ENCODE results near the gene BTG4.

BTG4 gene

DNA sequence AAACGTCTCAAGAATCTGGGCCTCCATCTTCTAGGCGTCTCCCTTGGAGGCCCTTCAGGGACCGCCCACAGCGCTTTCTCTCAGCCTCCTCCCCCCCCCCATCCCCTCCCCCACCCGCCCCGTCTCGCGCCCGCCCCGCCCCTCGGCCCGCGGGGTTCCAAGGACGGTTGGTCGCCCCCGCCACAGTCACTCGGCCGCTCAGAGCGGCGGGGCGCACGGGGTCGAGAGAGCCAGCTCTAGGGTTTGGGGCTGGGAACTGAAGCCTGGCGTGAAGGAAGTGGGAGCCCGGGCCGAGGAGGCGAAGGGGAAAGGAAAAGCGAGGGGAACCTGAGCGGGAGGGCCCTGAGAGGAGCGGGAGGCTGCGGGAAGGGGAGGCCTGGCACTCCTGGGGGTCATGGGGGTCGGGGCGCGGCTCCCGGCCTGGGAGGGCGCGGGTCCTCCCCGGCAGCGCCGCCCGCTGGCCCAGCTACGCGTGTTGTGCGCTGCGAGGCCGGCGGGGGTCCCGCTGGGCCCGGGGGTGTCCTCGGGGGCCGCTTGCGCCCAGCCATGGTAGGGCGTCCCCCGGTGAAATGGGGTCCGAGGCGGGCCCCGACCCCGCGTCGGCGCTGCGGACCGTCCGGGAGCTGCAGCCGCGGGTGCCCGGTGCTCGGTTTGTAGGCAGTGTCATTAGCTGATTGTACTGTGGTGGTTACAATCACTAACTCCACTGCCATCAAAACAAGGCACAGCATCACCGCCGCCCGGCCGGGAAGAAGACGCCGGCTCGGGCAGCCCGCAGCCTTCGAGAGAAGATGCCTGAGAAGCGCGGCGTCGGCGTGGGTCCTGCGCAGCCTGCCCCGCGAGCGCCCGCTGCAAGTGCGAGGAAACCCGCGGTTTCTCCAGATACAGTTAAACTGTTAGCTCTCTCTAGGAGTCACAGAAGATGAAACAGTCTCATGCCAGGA, at the start of gene BTG4:
Gene BTG4, minus strand, starts transcription at position 91 of the 944 bp plus-strand sequence. CDS start 13,610 bp downstream, outside the sequence.
- DNase-seq (ENCODE audit: low read depth in 2 of 2): no peak

DNA sequence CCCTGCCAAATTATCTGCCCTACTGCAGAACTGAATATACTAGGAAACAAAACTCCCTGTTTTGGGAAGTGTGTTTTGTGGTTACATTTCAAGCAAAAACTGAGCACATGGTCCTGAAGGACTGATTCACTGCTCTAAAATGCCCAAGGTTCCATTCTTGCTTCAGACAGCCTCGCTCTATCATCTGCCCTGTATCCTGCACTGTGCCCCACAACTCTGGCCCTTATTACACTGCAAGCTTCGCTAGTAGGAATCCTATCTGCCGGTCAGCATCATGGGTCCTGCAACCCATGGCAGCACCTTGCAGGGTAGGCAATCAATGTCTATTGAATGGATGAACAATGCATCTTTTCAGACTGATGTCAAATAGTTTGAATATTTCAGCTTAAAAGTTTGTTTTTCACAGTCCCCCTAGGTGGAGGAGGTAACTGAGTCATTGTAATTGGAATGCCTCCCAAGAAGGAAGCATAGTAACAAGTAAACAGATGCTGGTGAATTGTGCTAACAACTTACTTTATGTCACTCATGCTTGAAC, 49.7 kb upstream of the BTG4 start:
- no peak for DNase-seq (ENCODE audit: low read depth in 2 of 2)

GRCh38 chr11:111561306-111561705, 49.1 kb upstream of the BTG4 start:
- no peak for DNase-seq (ENCODE audit: low read depth in 2 of 2)

GRCh38 chr11:111560800-111561199, 48.6 kb upstream of the BTG4 start:
- DNase-seq (ENCODE audit: low read depth in 2 of 2): no peak

GRCh38 chr11:111559800-111560464, 47.7 kb upstream of the BTG4 start:
- no peak for DNase-seq (ENCODE audit: low read depth in 2 of 2)

- DNase-seq (ENCODE audit: low read depth in 2 of 2): no peak
Observed at GRCh38 chr11:111557425-111558111, 45.4 kb upstream of the BTG4 start.

DNA sequence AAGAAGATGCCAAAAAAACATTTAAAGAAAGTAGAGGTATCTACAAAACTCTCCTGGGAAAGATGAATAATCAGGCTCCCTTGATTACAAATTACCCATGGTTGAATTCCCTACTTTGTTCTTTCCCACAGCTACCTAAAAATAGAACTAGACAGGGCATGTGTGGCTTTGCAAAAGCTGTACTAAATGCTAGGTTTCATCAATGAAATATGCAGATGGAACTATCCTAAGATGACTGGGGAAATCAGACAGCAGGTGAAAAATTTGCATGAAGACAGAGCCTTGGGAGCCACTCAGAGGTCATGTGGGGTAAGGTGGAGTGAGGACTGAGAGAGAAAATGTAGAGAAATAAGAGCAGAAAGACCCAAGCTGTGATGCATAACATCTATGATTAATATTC, 43.1 kb upstream of the BTG4 start:
- DNase-seq (ENCODE audit: low read depth in 2 of 2): no peak

- DNase-seq (ENCODE audit: low read depth in 2 of 2): no peak
Observed at GRCh38 chr11:111554532-111554931, 42.3 kb upstream of the BTG4 start.

- no peak for DNase-seq (ENCODE audit: low read depth in 2 of 2)
Observed at GRCh38 chr11:111550258-111550657, 38.1 kb upstream of the BTG4 start.

GRCh38 chr11:111549869-111550203, 37.6 kb upstream of the BTG4 start:
- DNase-seq (ENCODE audit: low read depth in 2 of 2): no peak

DNA sequence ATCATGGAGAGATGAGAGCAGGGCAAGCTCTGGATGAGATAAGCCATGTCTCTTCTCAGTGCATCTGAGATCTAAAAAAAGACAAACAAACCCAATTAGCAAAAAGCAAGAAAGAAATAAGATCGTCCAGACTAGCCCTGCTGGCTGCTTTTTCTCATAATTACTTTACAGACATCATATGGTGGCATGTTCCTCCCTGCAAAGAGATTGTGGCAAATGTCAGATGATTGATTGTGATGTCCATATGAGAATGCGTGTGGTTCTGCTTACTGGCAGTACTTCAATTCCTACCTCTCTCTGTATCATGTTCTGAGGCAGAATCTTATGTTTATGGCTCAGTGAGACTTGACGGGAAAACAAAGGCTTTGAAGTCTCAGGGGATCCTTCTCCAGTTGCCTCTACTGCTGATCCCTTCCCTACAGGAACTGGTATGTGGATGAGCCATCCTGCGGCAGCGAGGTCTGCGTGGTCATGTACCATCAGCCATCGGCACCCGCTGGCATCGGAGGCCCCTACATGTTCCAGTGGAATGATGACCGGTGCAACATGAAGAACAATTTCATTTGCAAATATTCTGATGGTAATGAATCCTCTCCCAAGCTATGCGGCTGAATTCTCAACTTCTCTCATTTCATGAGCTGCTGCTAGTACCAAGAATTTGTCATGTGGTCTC, 37.1 kb upstream of the BTG4 start:
- DNase-seq (ENCODE audit: low read depth in 2 of 2): no peak

- DNase-seq (ENCODE audit: low read depth in 2 of 2): no peak
Observed at GRCh38 chr11:111548525-111548924, 36.3 kb upstream of the BTG4 start.

DNA sequence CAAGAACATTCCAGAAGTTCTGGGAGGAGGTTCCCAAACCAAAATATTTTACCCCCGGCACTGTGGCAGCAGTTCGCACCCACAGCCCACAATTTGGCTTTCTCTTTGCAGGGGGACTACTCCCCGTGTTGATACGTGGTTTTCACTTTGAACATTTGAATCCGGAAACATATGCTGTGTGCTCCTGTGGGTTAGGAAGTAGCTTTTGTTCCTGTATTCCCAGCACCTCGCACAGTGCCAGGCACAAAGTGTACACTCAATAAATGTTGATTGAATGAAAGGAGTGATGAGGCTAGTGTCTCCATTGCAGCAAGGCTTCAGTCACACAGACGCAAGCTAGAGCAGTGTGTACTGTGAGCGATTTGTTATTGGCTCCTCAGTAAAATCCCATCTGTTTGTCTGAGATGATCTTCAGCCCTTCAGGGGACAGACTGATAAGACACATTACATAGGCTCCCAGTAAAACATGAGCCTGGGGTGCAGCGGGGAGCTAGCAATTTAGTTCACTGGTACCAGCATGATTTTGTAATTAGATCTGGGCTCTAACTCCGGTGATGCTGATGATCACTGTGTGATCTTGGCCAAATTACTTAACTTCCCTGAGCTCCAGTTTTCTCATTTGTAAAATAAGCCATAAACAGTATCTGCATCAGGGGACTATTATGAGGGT, 30.6 kb upstream of the BTG4 start:
- DNase-seq (ENCODE audit: low read depth in 2 of 2): no peak

GRCh38 chr11:111541254-111542061, 29.3 kb upstream of the BTG4 start:
- DNase-seq (ENCODE audit: low read depth in 2 of 2): no peak

DNA sequence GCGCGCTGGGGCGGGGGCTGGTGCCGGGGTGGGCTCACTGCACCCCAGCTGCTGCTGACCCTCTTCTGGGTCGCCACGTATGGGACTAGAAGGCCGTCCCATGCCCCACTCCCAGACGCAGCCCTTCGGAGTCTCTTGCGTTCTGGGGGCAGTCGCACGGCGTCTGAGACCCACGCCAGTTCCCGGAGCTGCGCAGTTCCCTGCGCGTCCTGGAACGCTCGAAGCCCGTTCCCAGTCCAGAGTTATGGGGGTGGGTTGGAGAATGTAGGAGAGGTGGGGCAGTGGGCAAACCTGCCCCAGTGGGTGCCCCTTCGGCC, 28.7 kb upstream of the BTG4 start:
- DNase-seq (ENCODE audit: low read depth in 2 of 2): no peak

DNA sequence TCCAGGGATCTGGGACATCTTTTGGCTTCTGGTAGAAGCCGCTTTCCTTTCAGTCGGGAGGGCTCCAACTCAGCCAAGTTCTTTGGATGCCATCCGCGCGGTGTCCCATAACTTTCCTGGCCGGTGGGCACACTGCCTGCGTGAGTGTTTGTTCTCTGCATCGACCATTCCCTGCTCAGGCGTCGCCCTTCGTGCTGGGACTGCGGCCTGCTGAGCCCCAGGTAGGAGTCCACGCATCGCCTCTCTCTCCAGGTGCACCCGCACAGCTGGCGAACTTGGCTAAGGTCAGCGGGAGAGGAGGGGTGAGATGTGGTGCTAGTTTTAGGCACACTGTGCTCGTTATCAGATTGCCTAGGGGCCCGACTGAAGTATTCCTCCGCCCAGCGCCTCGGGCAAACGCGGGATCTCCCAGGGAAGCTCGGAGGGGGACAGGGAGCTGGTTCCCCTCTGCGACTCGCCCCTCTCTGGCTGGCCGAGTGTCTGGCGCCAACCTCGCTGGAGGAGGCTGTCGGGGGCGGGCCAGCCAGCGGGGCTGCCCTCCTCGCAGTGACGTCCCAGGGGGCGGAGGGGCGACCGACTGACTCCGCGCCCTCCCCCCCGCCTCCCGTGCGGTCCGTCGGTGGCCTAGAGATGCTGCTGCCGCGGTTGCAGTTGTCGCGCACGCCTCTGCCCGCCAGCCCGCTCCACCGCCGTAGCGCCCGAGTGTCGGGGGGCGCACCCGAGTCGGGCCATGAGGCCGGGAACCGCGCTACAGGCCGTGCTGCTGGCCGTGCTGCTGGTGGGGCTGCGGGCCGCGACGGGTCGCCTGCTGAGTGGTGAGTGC, 28.1 kb upstream of the BTG4 start, which contains the start of gene LAYN:
Gene LAYN, plus strand, starts transcription at position 607 of the 823 bp plus-strand sequence. Its CDS starts 124 bp downstream, at position 731.
- no peak for DNase-seq (ENCODE audit: low read depth in 2 of 2)

GRCh38 chr11:111539426-111540113, 27.4 kb upstream of the BTG4 start:
- no peak for DNase-seq (ENCODE audit: low read depth in 2 of 2)

DNA sequence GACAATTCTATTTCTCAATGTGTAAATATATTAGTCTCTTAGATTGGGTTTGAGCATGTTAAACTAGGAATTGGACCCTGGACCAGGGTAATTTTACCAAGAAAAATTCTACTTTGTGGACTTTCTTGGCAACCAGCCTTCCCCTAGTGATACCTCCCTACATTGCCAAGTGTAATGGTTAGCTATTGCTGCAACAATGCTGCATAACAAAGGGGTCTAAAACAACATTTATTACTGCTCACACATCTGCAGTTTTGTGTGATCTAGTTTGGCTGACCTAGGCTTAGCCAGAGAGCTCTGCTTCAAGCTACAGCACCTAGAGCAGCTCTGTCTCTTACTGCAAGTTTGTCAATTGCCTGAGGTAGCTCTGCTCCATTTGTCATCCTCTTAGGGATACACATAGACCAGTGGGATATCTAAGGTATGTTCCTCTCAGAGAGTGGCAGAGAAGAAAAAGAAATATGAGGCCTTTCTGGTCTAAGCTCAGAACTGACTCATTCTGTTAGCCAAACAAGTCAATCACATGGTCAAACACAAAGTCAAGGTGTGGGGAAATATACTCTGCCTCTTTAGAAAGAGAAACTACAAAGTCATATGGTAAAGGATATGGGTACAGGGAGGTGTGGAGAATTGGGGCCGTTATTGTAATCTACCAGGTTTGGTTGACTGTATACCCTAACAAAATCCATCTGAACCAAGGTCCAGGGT, 26.4 kb upstream of the BTG4 start:
- DNase-seq (ENCODE audit: low read depth in 2 of 2): no peak

All from stimulated activated CD8-positive, alpha-beta memory T cell treated with anti-CD3 and anti-CD28 coated beads, Interleukin-7, amount 100 ng/mL, for 1 hour (primary cell).